Activated naive CD8-positive, alpha-beta T cell (primary cell): ENCODE data around the gene CYP27A1.
A peak's percentile ranks its signal among the peaks of the same experiment; 100 is the strongest.

Experiments used
- H3K27ac Mint-ChIP-seq: one replicate; pipeline ENCODE4 v1.8.0; 2021; ENCODE audit warnings: mixed read lengths
- H3K27me3 Mint-ChIP-seq: one replicate; pipeline ENCODE4 v1.8.0; 2021; ENCODE audit warnings: mixed read lengths
- H3K36me3 Mint-ChIP-seq: one replicate; pipeline ENCODE4 v1.8.0; 2021; ENCODE audit warnings: mixed read lengths
- H3K4me1 Mint-ChIP-seq: one replicate; pipeline ENCODE4 v1.8.0; 2021; ENCODE audit warnings: low read depth, mixed read lengths
- H3K4me3 Mint-ChIP-seq: one replicate; pipeline ENCODE4 v1.8.0; 2021; ENCODE audit warnings: mild to moderate bottlenecking, mixed read lengths
- H3K9me3 Mint-ChIP-seq: one replicate; pipeline ENCODE4 v1.8.0; 2021; ENCODE audit warnings: low read depth, mixed read lengths

CYP27A1 gene

GRCh38 chr2:218860950-218861381, 79.0 kb downstream of the CYP27A1 start:
- Mint-ChIP-seq H3K4me1 (peaks cover 24% of the 10 kb centered on the region), H3K27ac (no peak overlapping the region), H3K4me3 (peak overlapping the region; percentile 61), H3K9me3 (no peaks in the 10 kb centered on the region), H3K36me3 (no peaks in the 10 kb centered on the region), H3K27me3 (peaks cover 46% of the 10 kb centered on the region)

GRCh38 chr2:218861645-218862318, 79.8 kb downstream of the CYP27A1 start:
- Mint-ChIP-seq H3K4me3 (peak overlapping the region; percentile 11), H3K36me3 (no peaks in the 10 kb centered on the region), H3K4me1 (peaks cover 23% of the 10 kb centered on the region), H3K27me3 (peaks cover 42% of the 10 kb centered on the region), H3K9me3 (no peaks in the 10 kb centered on the region), H3K27ac (no peak overlapping the region)

DNA sequence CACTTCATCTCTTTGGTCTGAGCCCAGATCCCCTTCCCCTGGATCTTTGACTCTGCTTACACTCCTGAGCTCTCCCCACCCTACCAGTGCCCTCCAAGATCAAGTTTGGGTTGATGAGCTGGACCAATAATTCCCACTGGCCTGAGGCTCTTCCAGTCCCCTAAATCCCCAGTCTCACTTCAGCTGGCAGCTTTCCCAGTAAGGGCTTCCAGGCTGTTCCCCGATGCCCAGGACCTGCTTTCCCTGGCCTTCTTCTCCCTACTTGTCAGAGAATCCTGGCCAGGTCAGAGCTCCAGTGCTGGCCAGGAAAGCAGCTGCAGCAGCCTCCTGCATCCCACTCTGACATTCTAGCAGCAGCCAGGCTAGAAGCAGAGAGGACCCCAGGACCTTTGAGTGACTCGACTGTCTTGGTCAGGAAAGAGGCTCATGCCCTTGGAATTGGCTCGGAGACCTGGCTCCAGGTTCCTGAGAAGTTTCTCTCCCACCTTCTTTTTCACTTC, 81.1 kb downstream of the CYP27A1 start:
- H3K4me3 Mint-ChIP-seq: no peak overlapping the region
- peaks cover 34% of the 10 kb centered on the region for H3K27me3 Mint-ChIP-seq
- peaks cover 23% of the 10 kb centered on the region for H3K4me1 Mint-ChIP-seq
- H3K9me3 Mint-ChIP-seq: no peaks in the 10 kb centered on the region
- no peak overlapping the region for H3K27ac Mint-ChIP-seq
- no peaks in the 10 kb centered on the region for H3K36me3 Mint-ChIP-seq
